ENCODE results near the gene PHLPP1.

DNA sequence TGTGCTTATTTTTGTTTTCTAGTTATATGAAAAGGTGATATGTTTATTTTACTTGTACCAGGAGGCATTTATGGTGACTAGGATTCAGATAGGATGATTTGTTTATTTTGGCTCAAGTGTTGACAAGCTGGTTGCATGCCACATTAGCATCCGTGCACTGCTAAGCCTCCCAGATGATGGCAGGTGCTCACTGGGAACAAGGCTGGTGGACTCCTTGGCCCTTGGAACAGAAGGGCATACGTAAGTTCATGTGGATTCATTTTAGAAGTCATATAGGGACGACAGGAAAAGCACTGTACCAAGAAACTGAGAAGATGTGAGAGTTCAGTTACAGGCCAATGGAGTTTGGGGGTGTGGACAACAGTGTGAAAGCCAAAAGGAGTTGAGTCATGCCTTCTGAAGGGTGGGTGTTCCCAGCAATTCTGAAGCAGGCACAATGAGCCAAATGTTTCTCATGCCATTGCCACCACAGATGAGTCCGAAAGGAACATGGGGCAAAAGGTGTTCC is 166.2 kb downstream of the PHLPP1 start:
- TF ChIP-seq, protein P1, sequence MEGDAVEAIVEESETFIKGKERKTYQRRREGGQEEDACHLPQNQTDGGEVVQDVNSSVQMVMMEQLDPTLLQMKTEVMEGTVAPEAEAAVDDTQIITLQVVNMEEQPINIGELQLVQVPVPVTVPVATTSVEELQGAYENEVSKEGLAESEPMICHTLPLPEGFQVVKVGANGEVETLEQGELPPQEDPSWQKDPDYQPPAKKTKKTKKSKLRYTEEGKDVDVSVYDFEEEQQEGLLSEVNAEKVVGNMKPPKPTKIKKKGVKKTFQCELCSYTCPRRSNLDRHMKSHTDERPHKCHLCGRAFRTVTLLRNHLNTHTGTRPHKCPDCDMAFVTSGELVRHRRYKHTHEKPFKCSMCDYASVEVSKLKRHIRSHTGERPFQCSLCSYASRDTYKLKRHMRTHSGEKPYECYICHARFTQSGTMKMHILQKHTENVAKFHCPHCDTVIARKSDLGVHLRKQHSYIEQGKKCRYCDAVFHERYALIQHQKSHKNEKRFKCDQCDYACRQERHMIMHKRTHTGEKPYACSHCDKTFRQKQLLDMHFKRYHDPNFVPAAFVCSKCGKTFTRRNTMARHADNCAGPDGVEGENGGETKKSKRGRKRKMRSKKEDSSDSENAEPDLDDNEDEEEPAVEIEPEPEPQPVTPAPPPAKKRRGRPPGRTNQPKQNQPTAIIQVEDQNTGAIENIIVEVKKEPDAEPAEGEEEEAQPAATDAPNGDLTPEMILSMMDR (IDR thresholded peaks at IDR 0.05 in 4 of 5, conservative IDR thresholded peaks at IDR 0.05 in 1 of 5), result no peak
- TF ChIP-seq POLR2A (IDR thresholded peaks at IDR 0.05), result no peak

Measured in gastrocnemius medialis (tissue), 4 donors.